ENCODE results near the gene KRT5. TPM values are rescaled to one million over a fixed set of nuclear protein-coding genes. Genes with fewer than 3 reads are reported as not detected.

The KRT5 gene
- total RNA-seq, 2 donors from 2014 or later, result 0.52 to 2.0 TPM

Other genes with a start within 250 kb of the KRT5 start
- 1 to 10 TPM; 1.8 to 8.6 TPM for gene KRT86, start 245.7 kb downstream of the KRT5 start, total RNA-seq
- gene KRT81, start 228.9 kb downstream of the KRT5 start, total RNA-seq, result not detected
- gene KRT83, start 199.0 kb downstream of the KRT5 start, total RNA-seq, result not detected
- not detected for gene KRT85, start 152.9 kb downstream of the KRT5 start, total RNA-seq
- not detected for gene KRT84, start 134.7 kb downstream of the KRT5 start, total RNA-seq
- not detected for gene KRT82, start 114.1 kb downstream of the KRT5 start, total RNA-seq
- not detected for gene KRT75, start 86.0 kb downstream of the KRT5 start, total RNA-seq
- not detected for gene KRT6B, start 68.2 kb downstream of the KRT5 start, total RNA-seq
- not detected for gene KRT6C, start 46.6 kb downstream of the KRT5 start, total RNA-seq
- not detected for gene KRT6A, start 27.1 kb downstream of the KRT5 start, total RNA-seq
- gene KRT71, start 32.8 kb upstream of the KRT5 start, total RNA-seq, result not detected
- gene KRT74, start 53.4 kb upstream of the KRT5 start, total RNA-seq, result not detected
- gene KRT72, start 81.1 kb upstream of the KRT5 start, total RNA-seq, result not detected
- 1 to 10 TPM in 1 of 2 donors, not detected in 1; 1.3 TPM for gene KRT73, start 98.2 kb upstream of the KRT5 start, total RNA-seq
- not detected for gene KRT2, start 131.8 kb upstream of the KRT5 start, total RNA-seq
- gene KRT1, start 160.0 kb upstream of the KRT5 start, total RNA-seq, result not detected
- not detected for gene KRT77, start 183.1 kb upstream of the KRT5 start, total RNA-seq

Measured in body of pancreas (tissue), 2 donors.